PC-3 (cell line): ENCODE data around the gene ZSCAN2.

Experiments
- CTCF ChIP-seq: fragments of 300-600 bp; sonication (generic); conservative IDR thresholded peaks from 2 replicates; pipeline ENCODE4 v1.5.1; 2017; ENCODE audit warnings: antibody characterized with exemption, low read depth, mild to moderate bottlenecking, low read length
- EZH2 ChIP-seq: fragments of 300-600 bp; sonication (generic); IDR thresholded peaks from one replicate; pipeline ENCODE4 v1.6.1; 2017; ENCODE audit warnings: antibody characterized with exemption, mild to moderate bottlenecking, low read length; ENCODE audit not compliant: unreplicated experiment
- EZH2phosphoT487 ChIP-seq: fragments of 300-600 bp; sonication (generic); IDR thresholded peaks from 2 replicates; pipeline ENCODE4 v1.6.1; 2018; ENCODE audit warnings: mild to moderate bottlenecking, antibody characterized with exemption, low read length, borderline replicate concordance

GRCh38 chr15:84598993-84599392 is 1.8 kb upstream of the ZSCAN2 start:
- peak; percentile 91 for TF ChIP-seq CTCF
- no peak for TF ChIP-seq EZH2phosphoT487
- TF ChIP-seq EZH2 = no peak
